PC-3 (cell line): ENCODE data around the gene HMGB4. TPM values are rescaled to one million over a fixed set of nuclear protein-coding genes. Genes with fewer than 3 reads are reported as not detected.

Experiments used
- ATAC-seq: fragments of 200-7000 bp; cut with Tn5 transposase; 2 replicates; pipeline ENCODE4 v1.9.1; 2020; ENCODE audit warnings: mild to moderate bottlenecking, moderate library complexity
- BruUV-seq: library from RNA; stranded (reverse); fragments of 400-500 nt; replicated peaks from 2 replicates; lab custom pipeline; 2021; lab: Mats Ljungman, UMichigan
- CTCF ChIA-PET: fragments of 300-600 bp; sonication (Branson Sonifier 250); formaldehyde crosslinking; loops from one replicate; lab custom pipeline; 2022; ENCODE audit warnings: antibody characterized with exemption; lab: Charles Lee
- POLR2A ChIA-PET: fragments of 300-600 bp; sonication (Branson Sonifier 250); formaldehyde crosslinking; loops from one replicate; lab custom pipeline; 2022; ENCODE audit warnings: antibody characterized with exemption; ENCODE audit not compliant: unreplicated experiment; lab: Charles Lee
- DNase-seq: peaks from one replicate; pipeline ENCODE4 v3.0.0-alpha.2; 2015
- H2AFZ ChIP-seq: fragments of 300-600 bp; sonication (generic); 2 replicates; pipeline ENCODE4 v1.6.0; 2016; ENCODE audit warnings: antibody characterized with exemption, low read length
- H3F3A ChIP-seq: fragments of 300-600 bp; sonication (generic); one replicate; pipeline ENCODE4 v1.6.0; 2017; ENCODE audit warnings: antibody characterized with exemption, low read length, control low read depth, mild to moderate bottlenecking; ENCODE audit not compliant: unreplicated experiment
- H3K27ac ChIP-seq: fragments of 300-600 bp; sonication (generic); 2 replicates; pipeline ENCODE4 v1.5.1; 2016; ENCODE audit warnings: mild to moderate bottlenecking, low read length
- H3K27me3 ChIP-seq: fragments of 300-600 bp; sonication (generic); 2 replicates; pipeline ENCODE4 v1.6.1; 2016; ENCODE audit warnings: low read length, mixed read lengths
- H3K36me3 ChIP-seq: fragments of 300-600 bp; sonication (generic); 2 replicates; pipeline ENCODE4 v1.6.1; 2016; ENCODE audit warnings: low read depth, mixed run types, low read length, mixed read lengths
- H3K4me1 ChIP-seq: fragments of 300-600 bp; sonication (generic); 2 replicates; pipeline ENCODE4 v1.5.1; 2016; ENCODE audit warnings: low read length; ENCODE audit not compliant: insufficient read depth
- H3K4me2 ChIP-seq: fragments of 300-600 bp; sonication (generic); 2 replicates; pipeline ENCODE4 v1.6.0; 2016; ENCODE audit warnings: low read length
- H3K4me3 ChIP-seq: fragments of 300-600 bp; sonication (generic); 2 replicates; pipeline ENCODE4 v1.5.1; 2016; ENCODE audit warnings: mild to moderate bottlenecking, low read length, mixed read lengths
- H3K79me2 ChIP-seq: fragments of 300-600 bp; sonication (generic); 2 replicates; pipeline ENCODE4 v1.6.1; 2017; ENCODE audit warnings: low read length, mixed read lengths
- H3K9ac ChIP-seq: fragments of 300-600 bp; sonication (generic); 2 replicates; pipeline ENCODE4 v1.6.0; 2016; ENCODE audit warnings: mild to moderate bottlenecking, low read length
- H3K9me2 ChIP-seq: fragments of 300-600 bp; sonication (generic); replicated peaks from 2 replicates; pipeline ENCODE4 v1.6.1; 2016; ENCODE audit warnings: mixed run types, low read length, mixed read lengths
- H3K9me3 ChIP-seq: fragments of 300-600 bp; sonication (generic); 2 replicates; pipeline ENCODE4 v1.6.1; 2016; ENCODE audit warnings: low read length, mixed read lengths
- H4K20me1 ChIP-seq: fragments of 300-600 bp; sonication (generic); 2 replicates; pipeline ENCODE4 v1.6.1; 2016; ENCODE audit warnings: low read length, mixed read lengths
- EZH2 ChIP-seq: fragments of 300-600 bp; sonication (generic); IDR thresholded peaks from one replicate; pipeline ENCODE4 v1.6.1; 2017; ENCODE audit warnings: antibody characterized with exemption, mild to moderate bottlenecking, low read length; ENCODE audit not compliant: unreplicated experiment
- EZH2phosphoT487 ChIP-seq: fragments of 300-600 bp; sonication (generic); IDR thresholded peaks from 2 replicates; pipeline ENCODE4 v1.6.1; 2018; ENCODE audit warnings: mild to moderate bottlenecking, antibody characterized with exemption, low read length, borderline replicate concordance
- intact Hi-C: fragments of 100-400 bp; cut with micrococcal nuclease; formaldehyde crosslinking; loops from 2 replicates; pipeline ENCODE4 v1.9.0; 2023
- total RNA-seq: library from RNA; depleted of rRNA; stranded (reverse); fragments of >200 nt; gene quantifications from 2 replicates; pipeline ENCODE4 v1.2.3, GENCODE V29; 2014
- TF ChIP-seq, protein P1 (sequence below): fragments of 300-600 bp; sonication (generic); conservative IDR thresholded peaks from 2 replicates; pipeline ENCODE4 v1.5.1; 2017; ENCODE audit warnings: antibody characterized with exemption, low read depth, mild to moderate bottlenecking, low read length

HMGB4 gene
- total RNA-seq, 1 experiment from 2014 or later, result not detected

DNA sequence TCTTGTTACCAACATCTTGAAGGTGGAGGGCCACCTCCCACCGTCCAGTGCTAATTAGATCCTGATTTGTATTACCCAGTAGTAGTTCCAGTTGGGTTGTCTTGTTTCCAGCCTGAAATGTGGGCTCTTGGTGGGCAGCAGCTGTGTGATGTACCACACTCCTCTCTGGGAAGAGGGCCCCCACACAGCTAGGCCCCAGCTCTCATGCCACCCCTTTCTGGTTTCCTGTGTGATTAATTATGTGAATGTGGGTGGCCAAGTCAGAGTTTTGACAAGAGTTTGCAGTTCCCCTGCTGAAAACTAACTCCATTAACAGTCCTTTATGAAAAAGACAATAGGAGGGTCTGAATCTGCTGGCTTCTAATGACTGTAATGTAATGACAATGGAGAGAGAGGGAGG, 3.8 kb downstream of the HMGB4 start:
- H3K4me3 ChIP-seq, result no peak overlapping the region
- ChIA-PET POLR2A (no interaction called here), CTCF (no interaction called here)
- no peak for ATAC-seq
- no peaks in the 10 kb centered on the region for H4K20me1 ChIP-seq
- H2AFZ ChIP-seq, result no peak overlapping the region
- no peaks in the 10 kb centered on the region for H3K9me3 ChIP-seq
- H3K9me2 ChIP-seq, result no peaks in the 10 kb centered on the region
- H3K4me1 ChIP-seq, result no peaks in the 10 kb centered on the region
- H3K4me2 ChIP-seq, result no peak overlapping the region
- no peak overlapping the region for H3K27ac ChIP-seq
- H3K36me3 ChIP-seq, result no peaks in the 10 kb centered on the region
- no peaks in the 10 kb centered on the region for H3F3A ChIP-seq
- no peaks in the 10 kb centered on the region for H3K79me2 ChIP-seq
- no TSS peak for BruUV-seq
- no peak for DNase-seq
- TF ChIP-seq EZH2, result no peak
- TF ChIP-seq, protein P1, sequence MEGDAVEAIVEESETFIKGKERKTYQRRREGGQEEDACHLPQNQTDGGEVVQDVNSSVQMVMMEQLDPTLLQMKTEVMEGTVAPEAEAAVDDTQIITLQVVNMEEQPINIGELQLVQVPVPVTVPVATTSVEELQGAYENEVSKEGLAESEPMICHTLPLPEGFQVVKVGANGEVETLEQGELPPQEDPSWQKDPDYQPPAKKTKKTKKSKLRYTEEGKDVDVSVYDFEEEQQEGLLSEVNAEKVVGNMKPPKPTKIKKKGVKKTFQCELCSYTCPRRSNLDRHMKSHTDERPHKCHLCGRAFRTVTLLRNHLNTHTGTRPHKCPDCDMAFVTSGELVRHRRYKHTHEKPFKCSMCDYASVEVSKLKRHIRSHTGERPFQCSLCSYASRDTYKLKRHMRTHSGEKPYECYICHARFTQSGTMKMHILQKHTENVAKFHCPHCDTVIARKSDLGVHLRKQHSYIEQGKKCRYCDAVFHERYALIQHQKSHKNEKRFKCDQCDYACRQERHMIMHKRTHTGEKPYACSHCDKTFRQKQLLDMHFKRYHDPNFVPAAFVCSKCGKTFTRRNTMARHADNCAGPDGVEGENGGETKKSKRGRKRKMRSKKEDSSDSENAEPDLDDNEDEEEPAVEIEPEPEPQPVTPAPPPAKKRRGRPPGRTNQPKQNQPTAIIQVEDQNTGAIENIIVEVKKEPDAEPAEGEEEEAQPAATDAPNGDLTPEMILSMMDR, result no peak
- TF ChIP-seq EZH2phosphoT487, result no peak
- H3K9ac ChIP-seq, result no peak overlapping the region
- H3K27me3 ChIP-seq, result peaks cover 6% of the 10 kb centered on the region; the same call in 1 of the 2 replicates
- intact Hi-C loops, result no loop called here

DNA sequence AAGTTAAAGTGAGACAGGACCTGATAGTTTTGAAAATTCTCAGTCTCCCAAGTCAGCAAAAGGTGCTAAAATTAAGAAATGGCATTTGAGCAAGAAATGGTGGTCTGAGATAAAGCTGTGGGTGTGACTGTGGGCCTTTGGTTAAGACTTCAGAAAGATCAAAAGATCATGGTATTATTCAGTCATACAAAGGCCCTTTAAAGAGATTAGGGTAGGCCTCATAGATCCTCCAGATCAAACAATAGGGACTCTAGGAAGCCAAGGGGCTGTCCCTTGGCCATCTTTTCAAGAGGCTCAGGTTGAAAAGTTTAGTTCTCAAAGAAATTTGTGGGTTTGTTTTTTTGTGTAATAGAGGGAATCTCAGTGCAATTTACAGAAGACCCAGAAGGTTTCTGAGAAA, 8.4 kb downstream of the HMGB4 start:
- no TSS peak for BruUV-seq
- no peak for ATAC-seq
- no peak for DNase-seq
- Histone ChIP-seq H3K9ac (no peak overlapping the region), H3K27me3 (no peaks in the 10 kb centered on the region), H2AFZ (no peak overlapping the region), H3F3A (no peaks in the 10 kb centered on the region), H3K4me2 (no peak overlapping the region), H3K9me3 (no peaks in the 10 kb centered on the region), H4K20me1 (no peaks in the 10 kb centered on the region), H3K9me2 (no peaks in the 10 kb centered on the region), H3K4me1 (no peaks in the 10 kb centered on the region), H3K4me3 (no peak overlapping the region), H3K36me3 (no peaks in the 10 kb centered on the region), H3K79me2 (no peaks in the 10 kb centered on the region), H3K27ac (no peak overlapping the region)
- CTCF ChIA-PET, result no interaction called here
- intact Hi-C loops, result no loop called here
- TF ChIP-seq, protein P1, result no peak
- TF ChIP-seq EZH2phosphoT487 (no peak), EZH2 (no peak)
- POLR2A ChIA-PET, result no interaction called here

DNA sequence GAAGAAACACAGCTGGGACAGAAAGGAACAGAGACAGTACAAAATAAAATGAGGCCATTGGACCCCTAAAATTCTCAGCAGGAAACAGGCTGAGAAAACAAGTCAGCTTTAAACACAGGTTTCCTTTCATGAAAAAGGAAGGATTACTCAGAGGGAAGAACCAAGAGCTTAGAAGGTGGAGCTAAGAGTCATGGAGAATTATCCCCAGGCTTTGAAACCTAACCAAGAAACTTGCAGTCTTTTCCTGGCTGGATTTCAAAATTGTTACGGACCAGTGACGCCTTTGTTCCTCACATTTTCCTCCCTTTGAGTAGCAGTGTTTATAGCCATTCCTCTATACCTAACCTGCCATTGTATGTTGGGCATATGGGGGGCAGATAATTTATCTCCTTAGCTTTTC, 8.8 kb downstream of the HMGB4 start:
- H4K20me1 ChIP-seq, result no peaks in the 10 kb centered on the region
- no peak overlapping the region for H3K4me2 ChIP-seq
- TF ChIP-seq, protein P1, result no peak
- TF ChIP-seq EZH2phosphoT487 (no peak), EZH2 (no peak)
- ChIA-PET POLR2A (no interaction called here), CTCF (no interaction called here)
- intact Hi-C loops, result no loop called here
- H3K27me3 ChIP-seq, result no peaks in the 10 kb centered on the region
- H3K4me3 ChIP-seq, result no peak overlapping the region
- ATAC-seq, result no peak
- H3K36me3 ChIP-seq, result no peaks in the 10 kb centered on the region
- no peaks in the 10 kb centered on the region for H3K4me1 ChIP-seq
- H3K79me2 ChIP-seq, result no peaks in the 10 kb centered on the region
- no peaks in the 10 kb centered on the region for H3K9me3 ChIP-seq
- no peak for DNase-seq
- H3F3A ChIP-seq, result no peaks in the 10 kb centered on the region
- no peak overlapping the region for H3K9ac ChIP-seq
- BruUV-seq, result no TSS peak
- H3K9me2 ChIP-seq, result no peaks in the 10 kb centered on the region
- no peak overlapping the region for H3K27ac ChIP-seq
- H2AFZ ChIP-seq, result no peak overlapping the region
